ENCODE measurements around the gene BPTF. TPM values are rescaled to one million over a fixed set of nuclear protein-coding genes. Genes with fewer than 3 reads are reported as not detected.

The BPTF gene
- total RNA-seq, 1 donor from 2014 or later = 129 TPM

GRCh38 chr17:68029512-68030215 lies 204.4 kb downstream of the BPTF start:
- Histone ChIP-seq H4K20me1 (ENCODE audit: low read depth) (no peaks in the 10 kb centered on the region), H3K9me3 (ENCODE audit: low read depth) (no peaks in the 10 kb centered on the region), H3K4me2 (no peak overlapping the region), H3K27me3 (no peaks in the 10 kb centered on the region), H2AFZ (replicated peaks) (peak overlapping the region; percentile 26), H3K9ac (no peak overlapping the region), H3K4me1 (peaks cover 11% of the 10 kb centered on the region), H3F3A (ENCODE audit: low read depth) (peaks cover 17% of the 10 kb centered on the region), H3K4me3 (no peak overlapping the region), H3K79me2 (ENCODE audit: low read depth) (no peaks in the 10 kb centered on the region), H3K36me3 (no peaks in the 10 kb centered on the region), H3K27ac (no peak overlapping the region)
- Mint-ChIP-seq H3K9me3 (no peaks in the 10 kb centered on the region), H3K27me3 (ENCODE audit: insufficient read depth, low read depth) (no peaks in the 10 kb centered on the region), H3K27ac (no peak overlapping the region), H3K4me1 (peaks cover 16% of the 10 kb centered on the region), H3K36me3 (no peaks in the 10 kb centered on the region), H3K4me3 (no peak overlapping the region)
- DNase-seq (ENCODE audit: low spot score) = no peak
- no peak for TF ChIP-seq EZH2phosphoT487 (IDR thresholded peaks at IDR 0.05)
- no peak for TF ChIP-seq EZH2 (IDR thresholded peaks at IDR 0.05)
- no peak for TF ChIP-seq CTCF (IDR thresholded peaks at IDR 0.05)

Small RNA genes within 50 kb of the gene (small RNA-seq; reads per million reads assigned to genes)
- not detected for gene RN7SL622P

Other genes with a start within 250 kb of the BPTF start
- gene NOL11, start 107.6 kb upstream of the BPTF start, total RNA-seq (ENCODE audit: low replicate concordance) = 60.0 and 90.4 TPM in 2 replicates
- gene C17orf58, start 171.0 kb downstream of the BPTF start, total RNA-seq (ENCODE audit: low replicate concordance) = 34.3 and 43.9 TPM in 2 replicates
- gene KPNA2, start 210.2 kb downstream of the BPTF start, total RNA-seq (ENCODE audit: low replicate concordance) = 480 and 549 TPM in 2 replicates